ENCODE measurements around the gene CAPN2.
A peak's percentile ranks its signal among the peaks of the same experiment; 100 is the strongest.

CAPN2 gene

DNA sequence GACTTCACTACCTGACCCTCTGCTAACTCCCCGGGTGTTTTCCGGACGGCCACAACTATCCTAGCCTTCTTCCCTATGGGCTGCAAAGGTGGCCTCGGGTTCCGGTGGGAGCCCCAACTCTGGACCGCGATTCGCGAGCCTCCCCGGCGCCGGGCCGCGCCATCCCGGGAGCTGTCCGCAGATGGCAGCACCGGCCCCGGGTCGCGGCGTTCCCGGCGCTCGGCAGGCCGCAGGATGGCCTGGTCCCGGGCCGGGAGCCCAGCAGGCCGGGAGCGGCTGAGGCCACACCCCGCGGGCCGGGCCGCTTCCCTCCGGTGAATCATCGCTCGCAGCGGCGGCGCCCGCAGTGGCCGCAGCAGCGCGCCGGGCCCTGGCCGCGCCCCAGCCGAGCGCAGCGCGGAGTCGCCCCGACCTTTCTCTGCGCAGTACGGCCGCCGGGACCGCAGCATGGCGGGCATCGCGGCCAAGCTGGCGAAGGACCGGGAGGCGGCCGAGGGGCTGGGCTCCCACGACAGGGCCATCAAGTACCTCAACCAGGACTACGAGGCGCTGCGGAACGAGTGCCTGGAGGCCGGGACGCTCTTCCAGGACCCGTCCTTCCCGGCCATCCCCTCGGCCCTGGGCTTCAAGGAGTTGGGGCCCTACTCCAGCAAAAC is at the start of gene CAPN2:
Gene CAPN2 (plus strand): TSS at position 346 of the 656 bp plus-strand sequence. CDS start 102 bp downstream, at position 448.
- DNase-seq, result no peak

- DNase-seq, result no peak
Measured at GRCh38 chr1:223662943-223663342, 49.4 kb upstream of the CAPN2 start.

GRCh38 chr1:223664106-223664505 is 48.2 kb upstream of the CAPN2 start:
- DNase-seq, result no peak

- no peak for DNase-seq
Measured at GRCh38 chr1:223665592-223666312, 46.6 kb upstream of the CAPN2 start, which contains the start of gene CAPN8. TSS of gene CAPN8 (minus strand) at chr1:223665701. CDS start at chr1:223665646, 55 bp downstream.

DNA sequence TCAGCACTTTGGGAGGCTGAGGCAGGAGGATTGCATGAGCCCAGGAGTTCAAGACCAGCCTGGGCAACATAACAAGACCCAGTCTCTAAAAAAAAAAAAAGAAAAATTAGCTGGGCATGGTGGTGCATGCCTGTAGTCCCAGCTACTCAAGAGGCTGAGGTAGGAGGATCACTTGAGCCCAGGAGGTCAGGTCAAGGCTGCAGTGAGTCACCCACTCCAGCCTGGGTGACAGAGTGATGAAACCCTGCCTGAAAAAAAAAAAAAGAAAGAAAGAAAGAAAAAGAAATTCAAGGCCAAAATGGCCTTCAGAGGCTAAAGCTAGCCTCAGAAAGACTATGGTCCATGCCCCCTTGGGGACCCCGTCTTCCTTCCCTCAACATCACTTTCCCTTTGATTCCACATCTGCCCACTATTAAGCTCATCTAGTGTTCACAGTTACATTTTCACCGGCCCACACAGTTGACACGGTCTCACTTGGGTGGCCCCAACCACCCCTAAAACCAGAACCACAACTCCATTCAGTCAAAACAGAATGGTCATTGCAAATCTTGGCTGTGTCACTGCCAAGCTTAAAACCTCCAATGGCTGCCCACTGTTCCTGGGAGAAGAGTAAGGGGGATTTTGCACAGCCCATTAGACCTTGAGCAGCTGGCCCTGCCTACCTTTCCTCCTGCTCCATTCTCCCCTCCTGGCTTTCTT is 44.7 kb upstream of the CAPN2 start:
- DNase-seq, result no peak

GRCh38 chr1:223669003-223669795 is 43.1 kb upstream of the CAPN2 start:
- no peak for DNase-seq

- peak; percentile 32 for DNase-seq
Measured at GRCh38 chr1:223670458-223671159, 41.7 kb upstream of the CAPN2 start.

GRCh38 chr1:223674119-223674890 is 38.0 kb upstream of the CAPN2 start:
- no peak for DNase-seq

DNA sequence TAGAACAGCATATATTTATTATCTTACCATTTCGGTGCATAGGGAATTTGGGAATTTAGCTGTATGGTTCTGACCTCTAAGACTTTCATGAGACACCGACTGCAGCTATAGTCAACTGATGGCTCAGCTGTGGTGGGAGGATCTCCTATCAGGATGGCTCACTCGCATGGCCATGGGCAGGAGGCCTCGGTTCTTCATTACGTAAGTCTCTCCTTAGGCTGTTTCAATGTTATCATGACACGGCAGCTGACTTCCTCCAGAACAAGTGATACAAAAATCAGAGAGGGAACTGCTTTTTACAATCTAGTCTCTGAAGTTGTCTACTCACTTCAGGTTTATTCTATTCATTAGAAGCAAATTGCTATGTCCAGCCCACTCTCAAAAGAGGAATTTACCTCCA is 33.5 kb upstream of the CAPN2 start:
- no peak for DNase-seq

- no peak for DNase-seq
Measured at GRCh38 chr1:223680188-223680587, 32.2 kb upstream of the CAPN2 start.

- no peak for DNase-seq
Measured at GRCh38 chr1:223682502-223682901, 29.8 kb upstream of the CAPN2 start.

- peak; percentile 85 for DNase-seq
Measured at GRCh38 chr1:223683586-223684487, 28.5 kb upstream of the CAPN2 start.

- DNase-seq, result no peak
Measured at GRCh38 chr1:223684488-223684792, 27.9 kb upstream of the CAPN2 start.

DNA sequence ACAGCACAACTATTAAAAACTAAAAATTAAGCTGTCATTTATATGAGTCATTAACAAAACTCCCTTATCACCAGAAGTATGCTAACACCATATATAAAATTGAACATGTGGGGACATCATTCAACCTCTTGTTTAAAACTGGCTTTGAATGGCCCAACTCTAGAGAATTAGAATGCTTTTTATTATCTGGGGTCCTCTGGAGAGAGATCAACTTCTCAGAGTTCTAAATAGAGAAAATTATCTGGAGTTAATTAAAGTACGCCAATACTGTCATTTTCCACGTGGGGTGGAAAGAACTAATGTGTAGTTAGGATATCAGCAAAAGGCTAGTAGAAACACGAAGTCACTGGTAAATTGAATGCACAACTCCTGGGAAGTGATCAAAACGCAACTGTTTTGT is 21.2 kb upstream of the CAPN2 start:
- DNase-seq, result no peak

GRCh38 chr1:223695014-223695548 is 17.3 kb upstream of the CAPN2 start:
- no peak for DNase-seq

DNA sequence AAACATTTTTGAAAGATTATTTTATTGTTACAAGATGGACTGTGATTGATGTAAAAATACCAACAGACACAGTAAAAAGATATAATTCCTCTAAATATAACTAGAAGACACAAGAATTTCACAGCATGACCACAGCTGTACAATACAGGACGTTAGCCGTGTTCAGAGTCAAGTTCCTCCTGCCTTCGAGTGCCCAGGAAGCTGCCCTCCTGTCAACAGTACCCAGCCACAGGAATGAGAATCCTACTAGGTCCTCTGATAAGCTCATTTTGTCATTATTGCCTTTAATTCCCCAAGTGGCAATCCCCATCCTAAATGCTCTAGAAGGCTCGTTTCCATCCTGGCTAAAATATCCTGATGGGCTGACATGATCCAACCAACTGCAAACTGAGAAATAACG is 16.4 kb upstream of the CAPN2 start:
- no peak for DNase-seq

DNA sequence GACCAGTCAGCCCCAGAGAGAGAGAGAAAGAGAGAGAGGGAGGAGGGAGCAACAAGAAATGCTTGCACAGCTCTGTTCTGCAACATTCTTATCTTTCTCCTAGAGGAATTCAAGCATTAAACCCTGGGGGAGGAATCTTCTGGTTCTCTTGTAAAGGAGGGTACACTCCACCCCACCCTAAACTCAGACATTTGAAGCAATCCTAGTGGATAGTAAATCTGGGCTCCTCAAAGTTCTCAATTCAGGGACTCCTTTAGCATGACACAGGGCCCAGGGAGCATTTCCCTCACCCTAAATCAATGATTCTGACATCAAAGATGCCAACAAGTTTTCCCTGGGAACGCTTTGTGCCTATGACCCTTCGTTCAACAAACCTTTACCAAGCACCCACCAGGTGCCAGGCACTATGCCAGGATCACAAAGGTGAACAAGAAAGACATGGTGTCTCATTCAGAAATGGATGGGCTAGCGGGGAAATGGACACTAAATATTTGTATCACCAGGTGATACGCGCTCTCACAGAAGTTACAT is 11.9 kb upstream of the CAPN2 start:
- DNase-seq, result no peak

GRCh38 chr1:223700942-223701637 is 11.2 kb upstream of the CAPN2 start:
- no peak for DNase-seq
